RPMI8226 (cell line): Measurements from ENCODE around the gene HGFAC.
"Not testable (repeated sequence)": the region's sequence is repeated elsewhere in the genome, so short reads cannot be mapped to it uniquely, and the experiment has no call there.

ENCODE experiments used
- DNase-seq: peaks from one replicate; pipeline ENCODE4 v3.0.0-alpha.2; 2015

HGFAC gene

DNA sequence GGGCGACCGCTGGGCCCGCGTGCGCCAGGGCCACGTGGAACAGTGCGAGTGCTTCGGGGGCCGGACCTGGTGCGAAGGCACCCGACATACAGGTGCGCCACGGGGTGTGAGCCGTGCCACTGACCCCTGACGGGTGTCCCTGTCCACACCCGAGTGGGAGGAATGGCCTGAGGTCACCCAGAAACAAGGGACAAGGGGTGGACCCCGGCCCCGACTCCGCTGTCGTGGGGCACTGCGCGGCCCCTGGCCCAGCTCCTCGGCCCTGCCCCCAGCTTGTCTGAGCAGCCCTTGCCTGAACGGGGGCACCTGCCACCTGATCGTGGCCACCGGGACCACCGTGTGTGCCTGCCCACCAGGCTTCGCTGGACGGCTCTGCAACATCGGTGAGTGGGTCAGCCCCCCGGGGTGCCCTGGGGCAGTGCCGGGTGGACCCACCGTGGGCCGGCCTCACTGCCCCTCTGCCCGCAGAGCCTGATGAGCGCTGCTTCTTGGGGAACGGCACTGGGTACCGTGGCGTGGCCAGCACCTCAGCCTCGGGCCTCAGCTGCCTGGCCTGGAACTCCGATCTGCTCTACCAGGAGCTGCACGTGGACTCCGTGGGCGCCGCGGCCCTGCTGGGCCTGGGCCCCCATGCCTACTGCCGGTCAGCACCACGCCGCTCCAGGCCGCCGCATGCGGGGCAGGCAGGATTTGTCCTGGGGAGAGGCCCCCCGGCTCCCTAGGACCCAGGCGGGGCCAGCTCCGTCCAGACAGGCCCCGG, 2.8 kb downstream of the HGFAC start:
- DNase-seq: no peak

DNA sequence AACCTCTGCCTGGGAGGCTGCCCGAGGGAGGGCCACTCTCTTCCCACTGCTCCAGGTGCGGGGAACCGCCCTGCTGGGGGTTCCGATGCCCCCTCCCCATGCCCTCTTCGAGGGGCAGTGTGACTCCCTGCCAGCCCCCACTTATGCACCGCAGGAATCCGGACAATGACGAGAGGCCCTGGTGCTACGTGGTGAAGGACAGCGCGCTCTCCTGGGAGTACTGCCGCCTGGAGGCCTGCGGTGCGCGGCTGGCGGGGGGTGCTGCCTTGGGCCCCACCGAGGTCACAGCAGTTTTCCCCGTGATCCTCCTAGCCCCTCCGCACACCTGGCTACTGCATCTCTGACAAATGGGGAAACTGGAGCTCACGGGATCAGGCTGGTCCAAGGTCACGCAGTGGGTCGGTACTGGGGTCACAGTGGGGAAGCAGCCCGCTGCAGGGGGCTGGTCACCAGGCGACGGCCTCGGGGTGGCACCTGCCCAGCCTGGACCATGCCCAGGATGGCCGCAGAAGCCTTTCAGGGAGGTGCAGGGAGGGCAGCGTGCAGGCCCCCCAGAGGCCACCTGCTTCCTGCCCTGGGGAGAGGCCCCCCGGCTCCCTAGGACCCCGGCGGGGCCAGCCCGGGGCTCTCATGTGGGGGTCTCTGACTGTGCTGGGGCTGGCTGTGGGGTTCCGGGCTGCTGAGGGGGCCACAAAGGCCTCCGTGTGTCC, 3.5 kb downstream of the HGFAC start:
- DNase-seq: no peak

DNA sequence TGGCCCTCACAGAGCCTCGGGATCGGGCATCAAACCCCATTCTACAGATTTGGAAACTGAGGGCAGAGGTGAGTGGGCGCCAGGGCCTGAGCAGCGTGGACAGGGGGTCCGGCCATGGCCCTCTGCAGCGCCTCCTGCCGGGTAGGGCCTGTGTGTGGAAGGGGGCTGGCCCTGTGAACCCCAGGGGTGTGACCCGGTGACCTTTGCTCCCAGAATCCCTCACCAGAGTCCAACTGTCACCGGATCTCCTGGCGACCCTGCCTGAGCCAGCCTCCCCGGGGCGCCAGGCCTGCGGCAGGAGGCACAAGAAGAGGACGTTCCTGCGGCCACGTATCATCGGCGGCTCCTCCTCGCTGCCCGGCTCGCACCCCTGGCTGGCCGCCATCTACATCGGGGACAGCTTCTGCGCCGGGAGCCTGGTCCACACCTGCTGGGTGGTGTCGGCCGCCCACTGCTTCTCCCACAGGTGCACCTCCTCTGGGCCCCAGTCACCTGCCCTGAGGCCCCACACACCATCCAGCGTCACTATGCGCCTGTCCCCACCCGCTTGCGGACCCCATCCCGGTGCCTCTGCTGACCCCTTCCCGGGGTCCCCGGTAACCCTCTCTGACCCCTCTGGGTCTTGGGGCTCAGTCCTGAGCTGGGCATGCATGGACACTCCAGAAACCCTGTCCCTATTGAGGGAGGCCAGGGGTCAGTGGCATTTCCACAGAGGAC, 4.2 kb downstream of the HGFAC start:
- peak; percentile 74 for DNase-seq

DNA sequence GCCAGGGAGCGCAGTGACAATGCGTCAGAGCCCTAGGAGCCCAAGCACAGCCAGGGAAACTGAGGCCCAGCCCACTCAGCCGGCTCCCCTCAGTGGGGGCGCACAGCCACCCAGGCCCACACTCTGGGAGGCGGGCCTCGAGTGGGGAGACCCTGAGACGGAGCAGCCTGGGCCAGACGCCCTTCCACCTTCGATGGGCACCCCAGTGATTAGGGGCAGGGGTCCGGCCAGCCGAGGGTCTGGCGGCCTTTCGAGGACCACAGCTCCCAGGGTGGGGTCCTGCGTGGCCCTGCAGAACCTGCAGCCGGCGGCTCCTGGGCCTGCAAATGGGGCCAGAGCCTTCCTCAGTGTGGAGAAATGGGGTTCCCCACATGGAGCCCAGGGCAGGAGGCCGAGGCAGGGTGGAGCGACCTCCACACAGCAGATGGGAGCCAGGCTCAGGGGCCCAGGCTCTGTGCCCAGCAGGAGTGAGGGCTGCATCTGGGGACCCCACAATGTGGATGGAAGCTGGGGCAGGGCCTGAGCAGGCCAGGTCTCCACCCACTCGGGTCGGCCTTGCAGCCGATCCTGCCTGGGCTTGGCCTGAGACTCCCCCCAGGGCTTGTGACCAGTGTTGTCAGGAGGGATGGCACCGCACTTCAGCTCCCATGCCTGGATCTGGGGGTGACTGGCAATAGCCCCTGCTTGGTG, 5.0 kb downstream of the HGFAC start:
- no peak for DNase-seq

DNA sequence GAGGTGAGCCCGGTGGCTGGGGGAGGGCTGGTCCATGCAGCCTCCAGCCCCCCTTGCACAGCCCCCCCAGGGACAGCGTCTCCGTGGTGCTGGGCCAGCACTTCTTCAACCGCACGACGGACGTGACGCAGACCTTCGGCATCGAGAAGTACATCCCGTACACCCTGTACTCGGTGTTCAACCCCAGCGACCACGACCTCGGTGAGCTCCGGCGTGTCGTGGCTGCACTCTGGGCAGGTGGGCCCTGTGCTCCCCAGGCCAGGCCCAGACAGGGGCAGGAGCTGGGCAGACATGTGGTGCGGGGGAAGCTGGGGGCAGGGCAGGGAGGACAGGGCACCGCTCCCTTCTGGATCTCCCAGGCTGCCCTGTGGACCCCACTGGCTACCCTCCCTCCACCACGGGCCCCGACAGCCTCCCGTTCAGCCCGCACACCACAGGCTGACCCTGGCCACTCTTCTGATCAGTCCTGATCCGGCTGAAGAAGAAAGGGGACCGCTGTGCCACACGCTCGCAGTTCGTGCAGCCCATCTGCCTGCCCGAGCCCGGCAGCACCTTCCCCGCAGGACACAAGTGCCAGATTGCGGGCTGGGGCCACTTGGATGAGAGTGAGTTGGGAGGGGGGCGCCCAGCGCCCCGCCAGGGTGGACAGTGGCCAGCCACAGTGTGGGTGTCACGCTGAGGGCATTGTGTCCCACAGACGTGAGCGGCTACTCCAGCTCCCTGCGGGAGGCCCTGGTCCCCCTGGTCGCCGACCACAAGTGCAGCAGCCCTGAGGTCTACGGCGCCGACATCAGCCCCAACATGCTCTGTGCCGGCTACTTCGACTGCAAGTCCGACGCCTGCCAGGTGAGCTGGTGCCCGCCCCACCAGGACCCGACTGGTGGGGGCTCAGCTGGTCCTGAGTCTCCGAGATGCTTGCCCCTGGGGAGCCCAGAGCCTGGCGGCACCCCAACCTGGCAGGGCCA, 5.9 kb downstream of the HGFAC start:
- DNase-seq: no peak

DNA sequence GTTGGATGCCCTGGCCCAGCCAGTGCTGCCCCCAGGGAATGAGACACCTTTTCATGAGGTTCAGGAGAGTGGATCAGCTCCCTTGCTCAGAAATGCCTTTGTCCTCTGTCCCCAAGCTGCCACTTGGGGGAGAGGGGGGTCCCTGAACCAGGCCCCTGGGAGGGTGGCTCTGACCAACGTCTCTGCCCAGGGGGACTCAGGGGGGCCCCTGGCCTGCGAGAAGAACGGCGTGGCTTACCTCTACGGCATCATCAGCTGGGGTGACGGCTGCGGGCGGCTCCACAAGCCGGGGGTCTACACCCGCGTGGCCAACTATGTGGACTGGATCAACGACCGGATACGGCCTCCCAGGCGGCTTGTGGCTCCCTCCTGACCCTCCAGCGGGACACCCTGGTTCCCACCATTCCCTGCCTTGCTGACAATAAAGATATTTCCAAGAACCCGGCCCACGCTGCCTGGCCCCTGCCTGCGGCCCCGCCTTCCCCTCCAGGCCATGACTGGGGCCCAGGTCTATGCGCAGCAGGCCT, 7.3 kb downstream of the HGFAC start:
- no peak for DNase-seq

DNA sequence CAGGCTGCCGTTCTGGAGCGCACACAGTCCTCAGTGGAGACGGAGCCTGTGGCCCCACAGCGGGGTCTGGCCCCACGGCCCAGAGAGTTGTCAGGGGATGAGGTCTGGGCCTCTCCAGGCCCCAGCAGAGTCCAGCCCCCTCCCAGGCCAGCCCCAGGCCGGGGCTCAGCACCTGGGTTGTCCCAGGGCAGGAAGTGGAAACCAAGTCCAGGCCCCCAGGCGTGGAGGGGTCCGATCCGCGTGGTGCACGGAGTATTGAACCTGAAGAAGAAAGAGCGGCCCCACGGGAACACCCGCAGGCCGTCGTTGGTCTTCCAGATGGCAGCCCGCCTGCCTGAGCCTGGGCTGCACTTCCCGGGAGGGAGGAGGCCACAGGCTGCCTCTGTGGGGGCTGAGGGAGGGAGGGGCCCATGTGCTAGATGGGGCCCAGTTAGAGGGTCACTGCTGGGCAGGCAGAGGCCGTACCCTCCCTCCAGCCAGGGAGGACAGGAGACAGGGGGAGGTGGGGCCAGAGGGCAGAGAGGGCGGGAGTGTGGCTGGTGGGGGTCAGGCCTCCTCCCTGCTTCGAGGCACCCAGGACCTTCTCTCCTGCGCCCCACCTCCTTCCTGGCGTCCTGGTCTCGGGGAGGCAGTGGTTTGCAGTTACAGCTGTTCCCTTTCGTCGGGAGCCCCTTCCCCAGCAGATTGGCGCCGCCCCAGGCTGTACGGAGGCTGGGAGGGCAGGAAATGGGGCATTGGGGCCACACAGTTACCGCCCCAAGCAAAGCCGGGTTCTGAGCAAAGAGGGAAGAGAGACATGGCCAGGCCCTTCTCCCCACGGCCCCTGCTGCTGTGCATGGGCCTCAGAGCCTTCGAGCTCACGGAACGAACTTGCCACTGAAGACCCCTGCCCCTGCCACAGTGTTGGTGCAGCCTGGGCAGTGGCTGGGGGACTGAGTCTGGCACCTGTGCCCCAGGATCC, 8.1 kb downstream of the HGFAC start:
- DNase-seq: no peak

DNA sequence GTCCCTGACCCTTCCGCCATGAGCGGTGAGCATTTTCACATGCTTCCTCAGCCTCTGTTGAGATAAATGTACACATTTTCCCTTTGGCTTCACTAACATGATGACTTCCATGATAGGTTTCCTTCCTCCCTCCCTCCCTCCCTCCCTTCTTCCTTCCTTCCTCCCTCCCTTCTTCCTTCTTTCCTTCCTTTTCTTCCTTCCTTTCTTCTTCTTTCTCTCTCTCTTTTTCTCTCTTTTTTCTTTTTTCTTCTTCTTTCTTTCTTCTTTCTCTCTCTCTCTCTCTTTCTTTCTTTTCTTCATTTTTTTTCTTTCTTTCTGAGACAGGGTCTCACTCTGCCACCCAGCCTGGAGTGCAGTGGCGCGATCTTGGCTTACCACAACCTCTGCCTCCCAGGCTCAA, 8.9 kb downstream of the HGFAC start:
- no peak for DNase-seq

DNA sequence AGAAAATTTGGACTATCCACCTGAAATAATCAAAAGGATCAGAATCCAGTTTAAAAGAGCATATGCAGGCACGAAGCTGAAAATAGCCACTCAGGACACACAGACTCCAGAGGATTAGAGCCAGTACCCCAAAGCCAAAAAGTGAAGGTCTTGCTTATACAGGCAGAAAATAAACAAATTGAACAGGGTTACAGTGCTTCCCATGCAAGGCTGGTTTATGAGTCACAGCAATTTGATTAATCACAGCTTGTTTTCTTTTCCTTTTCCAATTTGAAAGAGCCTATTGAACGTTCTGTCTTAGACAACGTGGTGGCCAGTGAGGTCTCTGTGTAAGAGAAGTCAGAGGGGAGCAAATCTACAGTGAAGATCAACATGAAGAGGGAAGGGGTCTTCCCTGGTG, 10.2 kb downstream of the HGFAC start:
- no peak for DNase-seq

DNA sequence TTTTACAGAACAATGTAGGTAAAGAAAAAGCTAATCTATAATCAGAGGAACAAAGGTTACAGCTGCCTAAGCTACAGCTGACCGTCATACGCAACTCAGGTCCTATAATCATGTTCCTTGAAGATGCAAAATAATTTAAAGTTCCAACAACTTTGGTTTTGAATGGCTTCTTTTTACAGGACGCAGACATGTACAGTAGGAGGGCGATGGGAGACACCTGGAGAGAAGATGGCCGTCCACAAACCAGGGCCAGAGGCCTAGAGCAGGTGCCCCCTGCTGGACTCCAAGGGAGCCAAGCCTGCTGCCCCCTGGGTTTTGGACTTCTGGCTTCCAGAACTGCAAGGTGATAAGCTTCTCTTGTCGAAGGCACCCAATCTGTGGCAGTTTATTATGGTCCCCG, 10.6 kb downstream of the HGFAC start:
- no peak for DNase-seq

DNA sequence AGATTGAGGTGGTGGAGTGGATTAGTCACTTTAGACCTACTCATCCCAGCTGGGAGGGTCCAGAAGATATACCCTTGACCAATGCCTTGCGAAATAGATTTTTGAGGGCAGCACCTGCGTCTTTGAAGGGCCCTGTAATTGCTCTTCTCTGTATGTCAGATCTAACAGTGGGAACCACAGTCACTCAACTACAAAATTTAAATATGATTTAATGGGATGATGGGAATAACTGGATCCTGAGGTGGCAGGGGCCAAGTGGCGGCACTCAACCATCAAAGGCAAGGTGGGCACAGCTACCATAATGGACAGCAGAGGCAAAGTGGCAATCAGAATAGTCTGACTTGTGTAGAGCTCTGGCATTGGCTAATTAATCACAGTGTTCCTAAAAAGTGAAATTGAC, 13.8 kb downstream of the HGFAC start:
- not testable (repeated sequence) for DNase-seq

DNA sequence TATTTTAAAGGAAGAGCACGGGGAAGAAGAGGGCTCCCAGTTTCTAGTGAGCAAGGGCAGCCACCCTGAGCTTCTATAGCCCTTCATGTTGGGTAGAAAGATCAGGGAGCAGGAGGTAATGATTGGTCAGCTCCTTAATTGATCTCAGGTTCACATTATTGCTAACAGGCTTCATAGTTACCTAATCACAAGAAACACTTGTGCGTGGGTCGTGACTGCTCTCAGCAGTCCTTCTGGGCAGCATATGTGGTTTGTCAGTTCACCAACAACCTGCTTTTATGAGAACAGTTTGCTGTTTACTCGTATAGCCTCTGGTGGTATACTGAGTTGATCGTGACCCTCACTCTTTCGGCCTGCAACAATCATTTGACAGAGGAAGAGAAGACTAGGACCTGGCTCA, 16.6 kb downstream of the HGFAC start:
- no peak for DNase-seq

DNA sequence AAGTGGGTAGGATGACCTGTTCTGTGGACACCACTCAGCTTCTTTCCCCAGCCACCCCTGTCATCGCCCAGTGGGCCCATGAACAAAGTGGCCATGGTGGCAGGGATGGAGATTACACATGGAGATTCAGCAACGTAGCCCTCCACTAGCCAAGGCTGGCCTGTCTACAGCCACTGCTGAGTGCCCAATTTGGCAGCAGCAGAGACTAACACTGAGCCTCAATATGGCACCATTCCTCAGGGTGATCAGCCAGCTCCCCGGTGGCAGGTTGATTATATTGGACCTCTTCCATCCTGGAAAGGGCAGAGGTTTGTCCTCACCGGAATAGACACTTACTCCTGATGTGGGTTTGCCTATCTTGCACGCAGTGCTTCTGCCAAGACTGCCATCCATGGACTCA, 17.4 kb downstream of the HGFAC start:
- DNase-seq: not testable (repeated sequence)

DNA sequence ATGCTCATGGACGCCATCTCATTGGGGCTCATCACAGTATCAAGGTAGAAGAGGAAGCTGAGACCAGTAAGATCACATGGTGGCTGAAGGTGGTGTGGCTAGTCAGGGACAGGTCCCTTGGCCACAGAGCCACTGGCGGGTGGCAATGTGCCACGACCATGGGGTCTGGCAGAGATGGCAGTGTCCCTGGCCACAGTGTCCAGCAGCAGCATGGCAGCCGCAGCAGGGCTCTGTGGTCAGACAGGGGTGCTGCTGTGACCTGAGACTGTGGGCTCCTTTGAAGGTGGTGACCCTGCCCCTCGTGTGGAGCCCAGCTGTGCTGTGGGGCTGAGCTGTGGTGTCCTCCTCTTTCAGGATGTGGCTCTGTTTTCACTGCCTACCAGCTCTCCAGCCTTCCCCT, 19.2 kb downstream of the HGFAC start:
- no peak for DNase-seq

DNA sequence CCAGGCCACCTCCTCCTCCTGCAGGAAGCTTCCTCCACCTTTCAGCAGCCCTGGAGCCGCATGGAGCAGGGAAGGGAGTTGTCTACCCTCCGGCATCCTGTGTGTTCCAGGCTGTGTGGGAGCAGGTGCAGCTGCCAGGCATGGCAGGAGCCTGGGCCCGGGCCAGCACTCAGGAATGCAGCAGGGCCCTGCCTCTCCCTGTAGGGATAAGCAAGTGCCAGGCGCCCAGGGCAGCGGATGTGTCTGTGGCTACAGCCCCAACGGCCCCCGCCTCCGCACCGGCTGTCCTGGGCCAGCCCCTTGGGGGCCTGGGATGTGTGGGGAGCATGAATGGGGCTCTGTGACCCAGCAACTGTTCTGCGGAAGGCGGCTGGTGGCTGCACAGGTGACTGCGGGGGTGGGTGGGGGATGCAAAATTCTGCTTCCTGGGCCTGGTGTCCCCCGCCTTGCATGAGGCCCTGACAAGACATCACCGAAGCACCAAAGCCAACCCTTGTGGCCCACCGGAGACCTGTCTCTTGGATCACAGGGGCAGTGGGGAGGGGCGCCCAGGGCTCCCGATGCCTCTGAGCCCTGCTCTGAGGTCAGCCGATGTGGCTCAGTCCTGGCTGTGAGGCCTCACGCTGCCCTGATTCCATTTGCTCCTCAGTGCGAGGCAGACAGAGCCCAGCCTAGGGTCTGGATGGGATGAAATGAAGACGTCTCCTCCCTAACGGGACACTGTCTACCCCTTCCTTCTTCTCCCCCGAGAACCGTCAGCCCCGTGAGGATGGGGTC, 19.9 kb downstream of the HGFAC start:
- no peak for DNase-seq

DNA sequence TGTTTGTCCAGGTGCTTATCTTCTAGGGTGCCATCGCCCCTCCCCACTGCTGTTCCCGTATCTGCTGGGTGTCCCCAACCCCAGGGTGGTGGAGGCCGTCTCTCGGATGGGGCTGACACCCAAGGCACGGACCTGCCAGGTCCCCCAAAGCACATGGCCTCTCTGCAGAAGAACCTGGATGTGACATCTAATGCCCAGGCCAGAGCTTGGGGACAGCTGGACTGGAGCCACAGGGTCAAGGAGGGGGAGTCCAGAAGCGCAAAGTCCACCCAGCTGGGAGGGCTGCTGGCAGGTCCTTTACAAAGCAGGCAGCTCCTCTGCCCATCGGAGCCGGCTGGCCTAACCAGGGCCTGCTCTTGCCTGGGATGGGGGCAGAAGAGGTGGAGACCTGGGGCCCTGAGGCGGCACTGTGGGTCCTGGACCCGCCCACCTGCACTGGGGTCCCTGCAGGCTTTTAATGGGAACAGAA, 20.6 kb downstream of the HGFAC start:
- no peak for DNase-seq

DNA sequence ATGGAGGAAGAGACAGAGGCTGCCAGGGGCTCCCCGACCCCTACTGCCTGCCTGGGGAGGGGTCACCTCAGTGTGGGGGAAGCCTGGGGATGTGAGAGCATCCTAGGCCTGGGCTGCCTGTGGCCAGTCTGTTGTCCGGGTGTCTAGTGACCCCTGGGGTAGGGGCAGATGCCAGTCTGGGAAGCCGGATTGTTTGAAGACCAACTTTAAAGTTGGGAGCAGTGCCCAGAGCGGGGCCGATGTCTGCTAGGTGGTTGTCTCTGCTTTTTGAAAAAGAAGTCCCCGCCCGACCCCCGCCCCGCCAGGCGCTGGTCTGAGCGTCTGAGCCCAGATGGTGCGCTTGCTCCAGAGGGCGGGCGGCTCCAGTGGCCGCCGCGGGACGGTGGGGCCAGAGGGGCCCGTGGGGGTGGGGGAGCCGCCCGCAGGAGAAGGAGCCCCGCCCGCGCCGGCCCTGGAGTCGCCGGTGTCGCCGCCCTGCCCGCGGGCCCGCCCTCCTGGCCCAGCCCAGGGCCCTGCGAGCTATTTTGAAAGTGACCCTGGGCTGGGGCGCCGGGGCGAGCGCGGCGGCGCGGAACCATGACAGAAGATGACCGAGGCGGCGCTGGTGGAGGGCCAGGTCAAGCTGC, 21.1 kb downstream of the HGFAC start, which contains the start of gene DOK7:
Gene DOK7, plus strand, starts transcription at position 517 of the 626 bp plus-strand sequence. Its CDS starts 70 bp downstream, at position 587.
- no peak for DNase-seq

DNA sequence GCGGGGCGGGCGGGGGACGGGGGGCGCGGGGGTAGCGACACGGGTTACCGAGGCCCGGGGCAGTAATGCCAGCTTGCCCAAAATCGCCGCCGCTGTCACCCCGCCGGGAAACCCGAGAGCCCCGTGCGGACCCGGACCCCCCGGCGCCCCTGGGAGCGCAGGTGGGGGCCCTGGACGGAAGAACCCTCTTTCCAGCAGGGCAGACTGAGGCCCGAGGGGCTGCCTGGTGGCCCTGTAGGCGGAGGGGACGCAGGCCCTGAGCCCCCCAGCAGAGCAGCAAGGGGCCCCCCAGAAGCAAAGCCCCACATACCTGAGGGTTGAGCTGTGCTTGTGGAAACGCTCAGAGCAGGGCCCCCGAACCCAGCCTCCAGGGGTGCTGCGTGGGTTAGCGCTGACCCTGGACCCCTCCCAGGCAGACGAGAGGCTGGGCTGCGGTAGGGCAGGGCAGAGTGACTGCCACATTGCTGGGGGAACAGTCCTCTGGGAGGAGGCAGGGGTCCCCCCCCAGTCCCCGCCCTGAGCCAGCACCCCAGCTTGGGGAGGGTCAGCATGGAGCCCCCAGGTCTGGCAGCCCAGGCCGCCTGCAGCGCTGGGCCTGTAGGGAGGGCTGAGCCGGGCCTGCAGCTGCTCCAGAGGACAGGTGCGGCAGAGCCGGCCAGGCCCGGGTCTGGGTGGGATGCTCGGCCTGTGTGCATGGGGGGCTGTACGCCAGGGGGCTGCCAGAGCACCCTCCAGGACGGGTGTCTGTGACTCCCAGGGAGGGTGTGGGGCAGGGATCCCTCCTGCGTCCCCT, 22.0 kb downstream of the HGFAC start:
- no peak for DNase-seq
